ENCODE data around the gene ISLR. TPM values are rescaled to one million over a fixed set of nuclear protein-coding genes. Genes with fewer than 3 reads are reported as not detected.
"Not testable (repeated sequence)": the region's sequence is repeated elsewhere in the genome, so short reads cannot be mapped to it uniquely, and the experiment has no call there.

The ISLR gene
- polyA plus RNA-seq, 3 donors: 47.2 to 77.4 (median 47.3) TPM

- no peak for DNase-seq (ENCODE audit: extremely low read depth in 1 of 11, low read depth in 9 of 11, low spot score in 4 of 11)
Observed at GRCh38 chr15:74159773-74160172, 13.7 kb upstream of the ISLR start.

GRCh38 chr15:74160390-74160789, 13.1 kb upstream of the ISLR start:
- DNase-seq (ENCODE audit: extremely low read depth in 1 of 11, low read depth in 9 of 11, low spot score in 4 of 11): not testable (repeated sequence)

- DNase-seq (ENCODE audit: extremely low read depth in 1 of 11, low read depth in 9 of 11, low spot score in 4 of 11): not testable (repeated sequence)
Observed at GRCh38 chr15:74162195-74162536, 11.3 kb upstream of the ISLR start.

GRCh38 chr15:74165461-74165860, 8.0 kb upstream of the ISLR start:
- DNase-seq (ENCODE audit: extremely low read depth in 1 of 11, low read depth in 9 of 11, low spot score in 4 of 11): no peak

- no peak for DNase-seq (ENCODE audit: extremely low read depth in 1 of 11, low read depth in 9 of 11, low spot score in 4 of 11)
Observed at GRCh38 chr15:74167891-74168331, 5.6 kb upstream of the ISLR start.

- DNase-seq (ENCODE audit: extremely low read depth in 1 of 11, low read depth in 9 of 11, low spot score in 4 of 11): no peak
Observed at GRCh38 chr15:74168711-74169126, 4.8 kb upstream of the ISLR start.

GRCh38 chr15:74170071-74170844, 3.3 kb upstream of the ISLR start:
- DNase-seq (ENCODE audit: extremely low read depth in 1 of 11, low read depth in 9 of 11, low spot score in 4 of 11): peak in 3 of 11 donors; percentile 43 to 47 (median 44)

GRCh38 chr15:74170875-74171578, 2.5 kb upstream of the ISLR start:
- no peak for DNase-seq (ENCODE audit: extremely low read depth in 1 of 11, low read depth in 9 of 11, low spot score in 4 of 11)

GRCh38 chr15:74171965-74172541, 1.5 kb upstream of the ISLR start:
- DNase-seq (ENCODE audit: extremely low read depth in 1 of 11, low read depth in 9 of 11, low spot score in 4 of 11): no peak

- DNase-seq (ENCODE audit: extremely low read depth in 1 of 11, low read depth in 9 of 11, low spot score in 4 of 11): peak in 4 of 11 donors; percentile 29 to 63 (median 54)
Observed at GRCh38 chr15:74172701-74173379, 670 bp upstream of the ISLR start.

GRCh38 chr15:74174219-74174957, 878 bp downstream of the ISLR start:
- peak in 1 of 11 donors; percentile 49 for DNase-seq (ENCODE audit: extremely low read depth in 1 of 11, low read depth in 9 of 11, low spot score in 4 of 11)

GRCh38 chr15:74174958-74175253, 1.4 kb downstream of the ISLR start:
- DNase-seq (ENCODE audit: extremely low read depth in 1 of 11, low read depth in 9 of 11, low spot score in 4 of 11): no peak

GRCh38 chr15:74175271-74176191, 2.0 kb downstream of the ISLR start:
- no peak for DNase-seq (ENCODE audit: extremely low read depth in 1 of 11, low read depth in 9 of 11, low spot score in 4 of 11)

- no peak for DNase-seq (ENCODE audit: extremely low read depth in 1 of 11, low read depth in 9 of 11, low spot score in 4 of 11)
Observed at GRCh38 chr15:74176262-74177214, 3.0 kb downstream of the ISLR start.

GRCh38 chr15:74178326-74179100, 5.0 kb downstream of the ISLR start:
- DNase-seq (ENCODE audit: extremely low read depth in 1 of 11, low read depth in 9 of 11, low spot score in 4 of 11): no peak

- DNase-seq (ENCODE audit: extremely low read depth in 1 of 11, low read depth in 9 of 11, low spot score in 4 of 11): no peak
Observed at GRCh38 chr15:74179101-74179841, 5.8 kb downstream of the ISLR start.
